Trophoblast cell (in vitro differentiated cells and primary cell): ENCODE results near the gene SLC35G6.

Experiments used
- DNase-seq, 2 donors: peaks; one replicate each; pipeline ENCODE4 v3.0.0-alpha.2; 2016
- H2AFZ ChIP-seq: 2 replicates; pipeline ENCODE4 v1.6.1; 2013; ENCODE audit warnings: low read length, moderate library complexity, mild to moderate bottlenecking; ENCODE audit not compliant: insufficient read depth, poor library complexity
- H2AK5ac ChIP-seq: 2 replicates; pipeline ENCODE4 v1.6.1; 2013; ENCODE audit warnings: mild to moderate bottlenecking, low read length
- H2BK120ac ChIP-seq: 2 replicates; pipeline ENCODE4 v1.6.1; 2013; ENCODE audit warnings: low read length, mild to moderate bottlenecking, moderate library complexity; ENCODE audit not compliant: insufficient read depth, poor library complexity
- H2BK12ac ChIP-seq: 2 replicates; pipeline ENCODE4 v1.6.1; 2013; ENCODE audit warnings: mild to moderate bottlenecking, low read length, moderate library complexity
- H2BK5ac ChIP-seq: 2 replicates; pipeline ENCODE4 v1.6.1; 2013; ENCODE audit warnings: low read length, low read depth, moderate library complexity, mild to moderate bottlenecking; ENCODE audit not compliant: poor library complexity
- H3K14ac ChIP-seq: 2 replicates; pipeline ENCODE4 v1.6.1; 2013; ENCODE audit warnings: mild to moderate bottlenecking, low read length
- H3K18ac ChIP-seq: 2 replicates; pipeline ENCODE4 v1.6.1; 2013; ENCODE audit warnings: mild to moderate bottlenecking, low read length
- H3K23ac ChIP-seq: 2 replicates; pipeline ENCODE4 v1.6.1; 2013; ENCODE audit warnings: low read length
- H3K27ac ChIP-seq: 2 replicates; pipeline ENCODE4 v1.5.1; 2013; ENCODE audit warnings: low read depth, mild to moderate bottlenecking, inconsistent platforms, low read length, moderate library complexity
- H3K27me3 ChIP-seq: 2 replicates; pipeline ENCODE4 v1.6.1; 2013; ENCODE audit warnings: inconsistent platforms, mild to moderate bottlenecking, low read length, moderate library complexity; ENCODE audit not compliant: insufficient read depth
- H3K36me3 ChIP-seq, 2 experiments: 1 replicate in 1 of 2; 2 replicates in 1 of 2; pipeline ENCODE4 v1.6.1; 2013; ENCODE audit warnings: low read length in 2 of 2, mild to moderate bottlenecking in 2 of 2, moderate library complexity in 1 of 2; ENCODE audit not compliant: insufficient read depth in 2 of 2, control insufficient read depth in 1 of 2
- H3K4ac ChIP-seq: 2 replicates; pipeline ENCODE4 v1.6.1; 2013; ENCODE audit warnings: low read depth, mild to moderate bottlenecking, low read length, moderate library complexity
- H3K4me1 ChIP-seq, 2 experiments: 1 replicate in 1 of 2; 2 replicates in 1 of 2; pipeline ENCODE4 v1.6.1; 2013; ENCODE audit warnings: low read length in 2 of 2, mild to moderate bottlenecking in 2 of 2, moderate library complexity in 1 of 2; ENCODE audit not compliant: insufficient read depth in 2 of 2, control insufficient read depth in 1 of 2
- H3K4me2 ChIP-seq: 2 replicates; pipeline ENCODE4 v1.6.1; 2013; ENCODE audit warnings: inconsistent platforms, mild to moderate bottlenecking, low read length, moderate library complexity
- H3K4me3 ChIP-seq: 2 replicates; pipeline ENCODE4 v1.5.1; 2013; ENCODE audit warnings: mild to moderate bottlenecking, low read depth, low read length, inconsistent platforms
- H3K79me1 ChIP-seq: one replicate; pipeline ENCODE4 v1.6.1; 2013; ENCODE audit warnings: low read length
- H3K79me2 ChIP-seq: 2 replicates; pipeline ENCODE4 v1.6.1; 2013; ENCODE audit warnings: low read length, mild to moderate bottlenecking; ENCODE audit not compliant: control insufficient read depth, insufficient read depth, poor library complexity
- H3K9ac ChIP-seq: 2 replicates; pipeline ENCODE4 v1.6.1; 2013; ENCODE audit warnings: mild to moderate bottlenecking, low read length
- H3K9me3 ChIP-seq: 2 replicates; pipeline ENCODE4 v1.6.1; 2013; ENCODE audit warnings: low read depth, mild to moderate bottlenecking, control low read depth, inconsistent platforms, low read length; ENCODE audit not compliant: insufficient read depth
- H4K12ac ChIP-seq: 2 replicates; pipeline ENCODE4 v1.6.1; 2013; ENCODE audit warnings: low read depth, mild to moderate bottlenecking, low read length, moderate library complexity
- H4K8ac ChIP-seq: 2 replicates; pipeline ENCODE4 v1.6.1; 2013; ENCODE audit warnings: low read depth, mild to moderate bottlenecking, low read length, moderate library complexity
- H4K91ac ChIP-seq: one replicate; pipeline ENCODE4 v1.6.1; 2013; ENCODE audit warnings: low read depth, mild to moderate bottlenecking, low read length, moderate library complexity
- WGBS: extraction: QIAGEN DNeasy Blood & Tissue Kit; methylation state at CpG from one replicate; pipeline ENCODE4 v1.1.7; 2013; ENCODE audit warnings: missing lambda C conversion rate; ENCODE audit not compliant: insufficient read length, insufficient coverage; ENCODE audit errors: extremely low coverage; 5-methylcytosine and 5-hydroxymethylcytosine counted together

Gene SLC35G6

GRCh38 chr17:7508145-7508544, 26.9 kb downstream of the SLC35G6 start:
- no peak overlapping the region for H4K12ac ChIP-seq
- H3K79me1 ChIP-seq = no peaks in the 10 kb centered on the region
- H2AK5ac ChIP-seq = no peak overlapping the region
- no peak overlapping the region for H2BK5ac ChIP-seq
- H3K79me2 ChIP-seq = no peaks in the 10 kb centered on the region
- no peak overlapping the region for H4K8ac ChIP-seq
- H3K9ac ChIP-seq = no peak overlapping the region
- no peak overlapping the region for H3K23ac ChIP-seq
- H3K9me3 ChIP-seq = peaks cover 2% of the 10 kb centered on the region
- no peak overlapping the region for H3K4me3 ChIP-seq
- H3K4me2 ChIP-seq = no peak overlapping the region
- H2AFZ ChIP-seq = no peak overlapping the region
- H3K27me3 ChIP-seq = no peaks in the 10 kb centered on the region
- WGBS = no CpG with 5 or more reads among the region's 11 CpGs
- no peak overlapping the region for H2BK12ac ChIP-seq
- no peak overlapping the region for H2BK120ac ChIP-seq
- H3K4ac ChIP-seq = no peak overlapping the region
- no peak overlapping the region for H3K18ac ChIP-seq
- no peak overlapping the region for H3K27ac ChIP-seq
- peaks cover 72 to 82% of the 10 kb centered on the region in 2 experiments for H3K36me3 ChIP-seq
- DNase-seq = no peak
- H3K4me1 ChIP-seq = no peaks in the 10 kb centered on the region
- H4K91ac ChIP-seq = no peak overlapping the region
- no peak overlapping the region for H3K14ac ChIP-seq

GRCh38 chr17:7508846-7509245, 27.6 kb downstream of the SLC35G6 start:
- WGBS = no CpG with 5 or more reads among the region's 9 CpGs
- H3K9ac ChIP-seq = no peak overlapping the region
- H4K8ac ChIP-seq = no peak overlapping the region
- no peak overlapping the region for H2AFZ ChIP-seq
- H3K27ac ChIP-seq = no peak overlapping the region
- no peak overlapping the region for H3K23ac ChIP-seq
- no peaks in the 10 kb centered on the region for H3K27me3 ChIP-seq
- H2BK5ac ChIP-seq = no peak overlapping the region
- no peak overlapping the region for H2BK12ac ChIP-seq
- peaks cover 74 to 82% of the 10 kb centered on the region in 2 experiments for H3K36me3 ChIP-seq
- H3K4ac ChIP-seq = no peak overlapping the region
- H2AK5ac ChIP-seq = no peak overlapping the region
- peaks cover 2% of the 10 kb centered on the region for H3K9me3 ChIP-seq
- no peak overlapping the region for H2BK120ac ChIP-seq
- H4K91ac ChIP-seq = no peak overlapping the region
- no peaks in the 10 kb centered on the region for H3K79me2 ChIP-seq
- DNase-seq = no peak
- no peak overlapping the region for H3K18ac ChIP-seq
- H3K4me2 ChIP-seq = no peak overlapping the region
- no peak overlapping the region for H3K4me3 ChIP-seq
- no peak overlapping the region for H3K14ac ChIP-seq
- H3K4me1 ChIP-seq = no peaks in the 10 kb centered on the region
- no peaks in the 10 kb centered on the region for H3K79me1 ChIP-seq
- no peak overlapping the region for H4K12ac ChIP-seq

DNA sequence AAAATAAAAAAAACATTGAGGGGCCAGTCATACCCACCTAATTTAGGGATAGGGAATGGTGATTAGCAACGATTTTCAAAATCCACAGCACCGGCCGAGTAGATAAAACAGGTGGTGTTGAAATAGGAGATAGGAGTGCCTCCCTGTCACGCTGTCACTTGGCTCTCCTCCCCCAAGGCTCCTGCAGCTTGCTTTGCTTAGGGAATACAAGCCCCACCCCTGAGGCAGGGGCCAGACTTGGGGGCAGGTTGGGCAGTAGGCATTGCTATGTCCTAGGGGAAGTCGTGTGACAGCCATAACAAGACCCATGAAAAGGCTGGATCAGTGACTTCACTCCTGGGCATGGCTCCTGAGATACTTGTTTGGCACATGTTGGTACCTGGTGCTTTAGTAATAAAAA, 28.7 kb downstream of the SLC35G6 start:
- no peak for DNase-seq
- H2AK5ac ChIP-seq = no peak overlapping the region
- H3K4ac ChIP-seq = no peak overlapping the region
- no peak overlapping the region for H2BK12ac ChIP-seq
- H3K79me2 ChIP-seq = no peaks in the 10 kb centered on the region
- H4K91ac ChIP-seq = no peak overlapping the region
- H2AFZ ChIP-seq = no peak overlapping the region
- no peak overlapping the region for H3K4me3 ChIP-seq
- peaks cover 2% of the 10 kb centered on the region for H3K9me3 ChIP-seq
- no peak overlapping the region for H3K27ac ChIP-seq
- no peak overlapping the region for H2BK5ac ChIP-seq
- H3K27me3 ChIP-seq = no peaks in the 10 kb centered on the region
- H3K18ac ChIP-seq = no peak overlapping the region
- H2BK120ac ChIP-seq = no peak overlapping the region
- no peaks in the 10 kb centered on the region for H3K4me1 ChIP-seq
- H3K14ac ChIP-seq = no peak overlapping the region
- H3K23ac ChIP-seq = no peak overlapping the region
- peaks cover 75 to 81% of the 10 kb centered on the region in 2 experiments for H3K36me3 ChIP-seq
- no peak overlapping the region for H3K4me2 ChIP-seq
- no CpG with 5 or more reads among the region's 5 CpGs for WGBS
- no peak overlapping the region for H4K12ac ChIP-seq
- no peak overlapping the region for H3K9ac ChIP-seq
- no peak overlapping the region for H4K8ac ChIP-seq
- H3K79me1 ChIP-seq = no peaks in the 10 kb centered on the region

DNA sequence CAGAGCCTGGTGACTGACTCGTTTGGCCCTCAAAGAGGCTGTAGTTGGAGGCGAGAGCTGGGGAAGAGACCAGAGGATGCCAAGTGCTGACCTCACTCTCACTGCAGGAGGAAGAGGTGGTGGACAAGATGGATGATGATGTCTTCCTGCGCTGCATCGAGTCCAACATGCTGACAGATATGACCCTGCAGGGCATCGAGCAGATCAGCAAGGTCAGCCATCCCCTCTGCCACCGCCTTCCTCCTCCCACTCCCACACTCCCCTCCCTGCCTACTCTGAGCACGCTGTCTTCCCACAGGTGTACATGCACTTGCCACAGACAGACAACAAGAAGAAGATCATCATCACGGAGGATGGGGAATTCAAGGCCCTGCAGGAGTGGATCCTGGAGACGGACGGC, 29.9 kb downstream of the SLC35G6 start:
- Histone ChIP-seq H4K12ac (no peak overlapping the region), H3K18ac (no peak overlapping the region), H3K4me1 (no peaks in the 10 kb centered on the region), H3K4me3 (no peak overlapping the region), H3K36me3 (peaks cover 75 to 78% of the 10 kb centered on the region in 2 experiments), H3K4ac (no peak overlapping the region), H3K79me1 (no peaks in the 10 kb centered on the region), H2AFZ (no peak overlapping the region), H3K23ac (no peak overlapping the region), H3K9me3 (peaks cover 2% of the 10 kb centered on the region), H4K8ac (no peak overlapping the region), H3K14ac (no peak overlapping the region), H3K9ac (no peak overlapping the region), H2AK5ac (no peak overlapping the region), H2BK5ac (no peak overlapping the region), H3K27me3 (no peaks in the 10 kb centered on the region), H3K27ac (no peak overlapping the region), H2BK12ac (no peak overlapping the region), H3K4me2 (no peak overlapping the region), H3K79me2 (no peaks in the 10 kb centered on the region), H4K91ac (no peak overlapping the region), H2BK120ac (no peak overlapping the region)
- DNase-seq = no peak
- WGBS = no CpG with 5 or more reads among the region's 10 CpGs
